Muscle layer of duodenum (tissue), 2 donors: Measurements from ENCODE around the gene GEMIN5.

Experiments
- H3K27ac ChIP-seq: one replicate; pipeline ENCODE4 v1.7.0; 2013; ENCODE audit warnings: mild to moderate bottlenecking, low read length
- H3K27me3 ChIP-seq: one replicate; pipeline ENCODE4 v1.7.0; 2013; ENCODE audit warnings: low read depth, mild to moderate bottlenecking, control low read depth, low read length
- H3K36me3 ChIP-seq, 2 donors: one replicate each; pipeline ENCODE4 v1.7.0; 2013; ENCODE audit warnings: low read length in 2 of 2, control low read depth in 1 of 2, mild to moderate bottlenecking in 1 of 2; ENCODE audit not compliant: insufficient read depth in 2 of 2, control insufficient read depth in 1 of 2
- H3K4me1 ChIP-seq, 2 donors: one replicate each; pipeline ENCODE4 v1.7.0; 2013; ENCODE audit warnings: low read length in 2 of 2, mild to moderate bottlenecking in 2 of 2, control low read depth in 1 of 2, moderate library complexity in 1 of 2; ENCODE audit not compliant: insufficient read depth in 2 of 2, control insufficient read depth in 1 of 2
- H3K4me3 ChIP-seq, 2 donors: one replicate each; pipeline ENCODE4 v1.7.0; 2013; ENCODE audit warnings: low read length in 2 of 2, low read depth in 1 of 2, mild to moderate bottlenecking in 1 of 2
- H3K9me3 ChIP-seq, 2 donors: one replicate each; pipeline ENCODE4 v1.7.0; 2013; ENCODE audit warnings: low read length in 2 of 2, control low read depth in 1 of 2, mild to moderate bottlenecking in 1 of 2; ENCODE audit not compliant: control insufficient read depth in 1 of 2
- donor health status: healthy.

Gene GEMIN5

DNA sequence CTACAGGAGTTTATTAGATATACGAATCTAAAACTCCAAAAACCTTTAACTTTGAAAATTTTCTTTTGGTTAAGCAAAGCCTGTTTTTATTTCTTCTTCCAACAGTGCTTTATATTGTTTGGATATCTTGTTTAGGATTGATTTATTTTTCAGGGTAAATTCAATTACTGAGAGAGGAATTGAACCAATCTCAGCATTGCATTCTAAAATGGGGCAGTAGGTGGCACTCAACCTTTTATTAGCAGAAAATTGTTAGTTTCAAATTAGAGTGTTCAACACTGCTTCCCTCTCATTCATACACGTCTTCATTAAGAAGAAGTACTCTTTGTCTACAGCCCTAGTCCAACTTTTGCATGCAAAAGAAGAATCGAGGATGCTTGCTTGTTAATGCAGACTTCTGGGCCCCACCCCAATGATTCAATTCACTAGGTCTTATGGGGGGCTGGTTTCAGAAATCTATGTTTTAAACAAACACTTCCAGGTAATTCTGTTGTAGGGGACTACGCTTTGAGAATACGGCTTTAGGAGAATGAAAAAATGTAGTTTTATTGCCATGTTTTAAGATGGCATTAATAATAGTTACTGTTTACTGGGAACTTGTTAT lies 29.5 kb upstream of the GEMIN5 start:
- H3K4me1 ChIP-seq: no peaks in the 10 kb centered on the region
- H3K4me3 ChIP-seq: no peak overlapping the region
- H3K9me3 ChIP-seq: no peaks in the 10 kb centered on the region
- no peak overlapping the region for H3K27ac ChIP-seq
- no peaks in the 10 kb centered on the region for H3K27me3 ChIP-seq
- peaks cover 16 to 34% of the 10 kb centered on the region in 2 donors for H3K36me3 ChIP-seq

DNA sequence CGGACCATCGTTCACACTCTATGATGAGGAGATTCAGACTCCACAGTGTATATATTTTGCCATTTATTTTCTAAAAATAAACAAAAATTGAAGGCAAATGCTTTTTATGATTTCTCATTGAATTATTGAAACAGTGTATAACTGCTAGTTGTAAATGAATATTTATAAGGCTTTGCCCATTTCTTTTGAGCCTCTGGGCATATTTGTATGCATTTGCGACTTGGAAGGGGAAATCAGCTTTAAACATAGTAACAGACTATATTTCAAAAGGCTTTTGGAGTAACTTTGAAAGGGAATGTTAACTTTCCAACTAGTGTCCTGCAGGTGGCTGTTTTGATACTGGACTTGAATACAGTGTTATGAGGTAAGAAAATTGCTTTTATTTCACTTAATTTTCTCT lies 28.9 kb upstream of the GEMIN5 start:
- H3K4me1 ChIP-seq: no peaks in the 10 kb centered on the region
- no peaks in the 10 kb centered on the region for H3K9me3 ChIP-seq
- no peaks in the 10 kb centered on the region for H3K27me3 ChIP-seq
- peaks cover 20 to 35% of the 10 kb centered on the region in 2 donors for H3K36me3 ChIP-seq
- no peak overlapping the region for H3K4me3 ChIP-seq
- H3K27ac ChIP-seq: no peak overlapping the region

DNA sequence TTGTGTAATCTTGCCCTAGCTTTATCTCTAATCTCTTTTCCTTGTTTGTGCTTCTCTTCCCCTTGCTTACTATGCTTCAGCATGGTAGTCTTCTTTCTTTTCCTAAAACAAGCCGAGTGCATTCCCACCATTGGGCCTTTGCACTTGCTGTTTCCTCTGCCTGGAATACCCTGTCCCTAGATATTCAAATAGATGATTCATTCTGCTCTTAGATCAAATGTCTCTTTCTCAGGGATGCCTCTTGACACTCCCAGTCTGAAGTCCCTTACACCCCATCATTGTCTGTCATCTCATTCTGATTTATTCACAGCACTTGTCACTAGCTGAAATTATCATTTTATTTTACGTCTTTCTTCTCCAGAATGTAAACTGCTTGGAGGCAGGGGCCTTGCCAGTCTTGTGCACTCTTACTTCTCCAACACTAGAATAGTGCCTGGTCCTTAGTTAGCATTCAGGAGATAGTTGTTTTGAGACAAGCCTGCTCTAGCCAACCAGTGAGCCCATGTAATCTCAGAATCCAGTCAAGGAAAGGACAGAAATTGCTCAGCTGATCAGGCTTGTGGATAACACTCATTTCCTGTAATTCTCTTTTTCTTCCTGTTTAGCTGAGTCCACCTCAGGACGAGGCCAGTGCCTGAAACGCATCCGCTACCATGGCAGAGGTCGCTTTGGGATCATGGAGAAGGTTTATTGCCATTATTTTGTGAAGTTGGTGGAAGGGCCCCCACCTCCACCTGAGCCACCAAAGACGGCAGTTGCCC lies 28.2 kb upstream of the GEMIN5 start:
- Histone ChIP-seq H3K4me1 (no peaks in the 10 kb centered on the region), H3K4me3 (no peak overlapping the region), H3K36me3 (peaks cover 26 to 39% of the 10 kb centered on the region in 2 donors), H3K27ac (no peak overlapping the region), H3K27me3 (no peaks in the 10 kb centered on the region), H3K9me3 (no peaks in the 10 kb centered on the region)

DNA sequence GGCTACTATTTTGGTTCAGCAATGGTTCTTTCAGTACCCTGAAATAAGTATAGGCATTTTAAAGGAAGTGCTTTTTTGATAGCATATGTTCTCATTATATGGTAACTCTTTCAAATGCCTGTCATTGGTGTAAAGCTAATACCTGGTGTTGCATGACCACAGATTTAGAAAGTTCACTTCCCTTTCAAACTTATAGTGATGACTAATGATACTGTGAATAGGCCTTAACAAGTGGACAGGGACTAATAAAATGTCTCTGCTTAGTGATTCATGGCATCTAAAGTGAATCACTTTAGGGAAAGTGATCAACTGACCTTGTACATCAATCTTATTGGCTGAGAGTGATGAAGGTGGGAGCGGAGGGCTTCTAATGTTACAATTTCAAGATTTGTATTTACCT lies 24.5 kb upstream of the GEMIN5 start:
- Histone ChIP-seq H3K27ac (no peak overlapping the region), H3K36me3 (peaks cover 36 to 52% of the 10 kb centered on the region in 2 donors), H3K9me3 (no peaks in the 10 kb centered on the region), H3K4me1 (no peaks in the 10 kb centered on the region), H3K27me3 (no peaks in the 10 kb centered on the region), H3K4me3 (no peak overlapping the region)

DNA sequence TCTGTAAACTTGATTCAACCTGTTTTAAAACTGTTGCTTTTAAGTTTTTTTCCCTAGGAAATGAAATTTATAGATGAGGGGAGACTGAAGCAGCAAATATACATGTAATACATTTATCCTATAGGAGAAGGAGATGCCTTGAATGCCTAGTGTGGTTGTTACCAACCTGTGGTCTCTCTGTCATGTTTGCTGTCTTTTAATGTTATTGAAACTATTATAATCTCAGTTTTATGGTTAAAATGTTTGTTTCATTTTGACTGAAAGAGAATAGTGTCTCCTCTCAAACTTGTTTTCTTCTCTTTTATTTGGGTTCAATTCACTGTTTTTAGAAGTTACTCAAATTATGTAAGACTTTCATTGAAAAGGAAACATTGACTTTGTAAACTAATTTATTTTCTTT lies 18.7 kb upstream of the GEMIN5 start:
- Histone ChIP-seq H3K4me1 (no peaks in the 10 kb centered on the region), H3K27me3 (no peaks in the 10 kb centered on the region), H3K9me3 (no peaks in the 10 kb centered on the region), H3K36me3 (peaks cover 19 to 32% of the 10 kb centered on the region in 2 donors), H3K4me3 (no peak overlapping the region), H3K27ac (no peak overlapping the region)

DNA sequence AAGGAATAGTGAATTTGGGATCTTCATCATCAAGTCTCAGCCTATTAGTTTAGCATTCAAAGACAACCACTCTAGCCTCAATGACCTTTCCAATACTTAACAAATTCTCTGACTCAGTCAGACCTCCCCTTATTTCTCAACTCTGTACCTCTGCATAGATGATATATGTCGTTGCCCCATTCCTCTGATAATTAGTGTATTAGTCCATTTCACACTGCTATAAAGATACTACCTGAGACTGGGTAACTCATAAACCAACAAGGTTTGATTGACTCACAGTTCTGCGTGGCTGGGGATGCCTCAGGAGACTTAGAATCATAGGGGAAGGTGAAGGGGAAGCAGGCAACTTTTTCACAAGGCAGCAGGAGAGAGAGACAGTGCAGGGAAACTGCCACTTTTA lies 11.8 kb upstream of the GEMIN5 start:
- peaks cover 0 to 3% of the 10 kb centered on the region in 2 donors for H3K36me3 ChIP-seq
- H3K27ac ChIP-seq: no peak overlapping the region
- no peaks in the 10 kb centered on the region for H3K9me3 ChIP-seq
- H3K27me3 ChIP-seq: no peaks in the 10 kb centered on the region
- no peak overlapping the region for H3K4me3 ChIP-seq
- H3K4me1 ChIP-seq: peaks cover 5 to 6% of the 10 kb centered on the region in 2 donors

DNA sequence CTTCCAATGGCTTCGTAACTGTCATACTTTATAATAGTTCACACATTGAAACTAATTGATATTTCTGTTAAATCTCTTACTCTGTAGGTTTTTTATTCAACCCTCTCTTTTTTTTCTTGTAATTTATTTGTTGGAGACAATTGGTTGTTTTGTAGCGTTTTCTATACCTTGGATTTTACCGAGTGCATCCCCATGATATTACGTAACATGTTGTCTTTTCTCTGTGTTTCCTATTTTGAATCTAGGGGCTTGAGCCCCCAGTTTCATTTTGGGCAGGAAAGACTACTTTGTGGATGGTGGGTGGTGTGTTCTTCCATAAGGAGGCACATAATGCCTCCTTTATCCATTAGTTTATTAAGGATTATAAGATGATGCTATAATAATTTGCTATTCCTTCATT lies 10.3 kb upstream of the GEMIN5 start:
- peaks cover 0 to 3% of the 10 kb centered on the region in 2 donors for H3K36me3 ChIP-seq
- H3K4me1 ChIP-seq: peaks cover 5 to 6% of the 10 kb centered on the region in 2 donors
- no peaks in the 10 kb centered on the region for H3K9me3 ChIP-seq
- H3K27ac ChIP-seq: no peak overlapping the region
- H3K27me3 ChIP-seq: no peaks in the 10 kb centered on the region
- H3K4me3 ChIP-seq: no peak overlapping the region

DNA sequence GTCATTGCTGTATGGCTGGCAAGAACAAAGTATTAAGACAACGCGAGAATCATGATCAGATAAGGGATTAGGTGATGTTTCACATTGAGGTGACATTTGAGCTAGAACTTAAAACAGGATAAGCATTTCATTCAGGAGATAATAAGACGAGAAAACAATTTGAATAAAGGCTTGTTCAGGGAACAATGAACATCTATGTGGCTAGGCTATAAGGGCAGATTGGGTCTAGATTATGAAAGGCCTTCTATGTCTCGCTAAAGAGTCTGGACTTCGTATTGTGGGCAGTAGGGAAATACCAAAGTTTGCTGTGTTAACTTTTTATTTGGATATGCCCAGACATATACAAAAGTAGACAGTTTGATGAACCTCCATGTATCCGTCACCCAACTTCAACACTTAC lies 9.8 kb upstream of the GEMIN5 start:
- no peak overlapping the region for H3K27ac ChIP-seq
- no peak overlapping the region for H3K4me3 ChIP-seq

DNA sequence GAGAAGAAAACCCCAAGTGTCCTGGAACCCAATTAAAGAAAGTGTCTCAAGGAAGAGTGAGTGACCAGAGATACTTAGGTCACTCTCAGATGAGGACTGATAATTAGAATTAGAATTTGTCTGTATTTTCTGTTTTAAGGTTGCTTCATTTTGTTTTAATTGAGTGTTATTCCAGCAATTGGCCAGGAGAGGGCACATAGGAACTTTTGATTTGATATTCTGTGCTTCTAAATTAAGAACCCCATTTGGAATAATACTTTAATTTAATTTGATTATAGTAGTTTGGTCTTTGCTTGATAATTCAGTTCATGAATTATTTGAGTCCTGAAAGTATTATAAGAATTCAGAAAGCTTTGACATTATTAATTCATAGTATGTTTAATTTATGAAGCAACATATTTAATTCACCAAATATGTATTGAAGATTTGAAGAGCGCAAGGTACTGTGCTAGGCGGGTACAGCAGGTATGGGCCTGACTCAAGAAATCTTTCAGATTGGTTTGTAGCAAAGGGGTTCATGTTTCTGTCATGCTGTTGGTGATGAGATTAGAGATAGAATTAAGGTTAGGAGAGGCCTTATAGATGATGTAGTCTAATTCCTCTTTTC lies 7.8 kb upstream of the GEMIN5 start:
- no peak overlapping the region for H3K27ac ChIP-seq
- H3K4me1 ChIP-seq: peaks cover 13 to 19% of the 10 kb centered on the region in 2 donors
- no peaks in the 10 kb centered on the region for H3K36me3 ChIP-seq
- no peaks in the 10 kb centered on the region for H3K27me3 ChIP-seq
- H3K9me3 ChIP-seq: no peaks in the 10 kb centered on the region
- no peak overlapping the region for H3K4me3 ChIP-seq

More for the DNA sequence above, 9.8 kb upstream of the GEMIN5 start:
- Histone ChIP-seq H3K36me3 (peaks cover 0 to 3% of the 10 kb centered on the region in 2 donors), H3K9me3 (no peaks in the 10 kb centered on the region), H3K27me3 (no peaks in the 10 kb centered on the region), H3K4me1 (peaks cover 7 to 10% of the 10 kb centered on the region in 2 donors)

DNA sequence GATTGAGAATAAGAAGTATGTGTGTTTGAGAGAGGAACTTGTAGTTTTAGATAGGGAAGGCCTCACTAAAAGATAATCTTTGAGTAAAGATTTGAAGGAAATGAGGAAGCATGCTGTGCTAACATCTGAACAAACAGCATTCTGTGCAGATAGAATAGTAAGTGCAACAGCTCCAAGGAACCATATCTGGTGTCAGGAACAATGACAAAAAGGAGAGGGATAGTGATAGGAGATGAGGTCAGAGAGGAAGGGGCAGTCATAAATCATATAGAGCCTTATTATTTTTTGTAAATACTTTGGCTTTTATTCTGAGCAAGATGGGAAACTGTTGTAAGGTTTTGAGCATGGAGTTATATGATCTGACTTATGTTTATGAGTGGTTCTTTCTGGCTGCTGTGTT lies 6.7 kb upstream of the GEMIN5 start:
- H3K4me1 ChIP-seq: peaks cover 13 to 22% of the 10 kb centered on the region in 2 donors
- H3K27ac ChIP-seq: no peak overlapping the region
- no peak overlapping the region for H3K4me3 ChIP-seq
- no peaks in the 10 kb centered on the region for H3K36me3 ChIP-seq
- H3K9me3 ChIP-seq: no peaks in the 10 kb centered on the region
- H3K27me3 ChIP-seq: no peaks in the 10 kb centered on the region

DNA sequence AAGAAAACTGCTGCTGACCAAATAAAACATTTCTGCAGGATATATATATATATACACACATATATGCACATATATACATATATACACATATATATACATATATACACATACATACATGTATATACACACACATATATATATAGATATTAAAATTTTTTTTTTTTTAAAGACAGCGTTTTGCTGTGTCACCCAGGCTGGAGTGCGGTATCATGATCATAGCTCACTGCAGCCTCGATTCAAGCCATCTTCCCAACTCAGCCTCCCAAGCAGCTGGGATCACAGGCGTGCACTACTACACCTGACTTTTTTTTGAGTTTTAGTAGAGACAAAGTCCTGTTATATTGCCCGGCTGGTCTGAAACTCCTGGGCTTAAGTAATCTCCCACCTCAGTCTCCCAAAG lies 5.5 kb upstream of the GEMIN5 start:
- H3K27ac ChIP-seq: no peak overlapping the region
- H3K36me3 ChIP-seq: no peaks in the 10 kb centered on the region
- H3K27me3 ChIP-seq: no peaks in the 10 kb centered on the region
- H3K4me1 ChIP-seq: peaks cover 13 to 22% of the 10 kb centered on the region in 2 donors
- no peaks in the 10 kb centered on the region for H3K9me3 ChIP-seq
- no peak overlapping the region for H3K4me3 ChIP-seq
